HEK293T (cell line): Measurements from ENCODE around the gene RAVER2.

Experiments used
- ARNT ChIP-seq: fragments of 450-650 bp; IDR thresholded peaks from 2 replicates; pipeline ENCODE4 v1.6.1; 2017; ENCODE audit warnings: mild to moderate bottlenecking
- ELF4 ChIP-seq: fragments of 450-650 bp; IDR thresholded peaks from 2 replicates; pipeline ENCODE4 v1.6.1; 2017; ENCODE audit warnings: antibody characterized with exemption
- FOXM1 ChIP-seq: fragments of 450-650 bp; IDR thresholded peaks from 2 replicates; pipeline ENCODE4 v1.6.1; 2017; ENCODE audit warnings: mild to moderate bottlenecking, borderline replicate concordance
- L3MBTL2 ChIP-seq: fragments of 450-650 bp; conservative IDR thresholded peaks from 2 replicates; pipeline ENCODE4 v1.6.1; 2016; ENCODE audit warnings: mild to moderate bottlenecking
- SP1 ChIP-seq: fragments of 450-650 bp; IDR thresholded peaks from 2 replicates; pipeline ENCODE4 v1.6.1; 2017
- SUZ12 ChIP-seq: fragments of 450-650 bp; IDR thresholded peaks from 2 replicates; pipeline ENCODE4 v1.6.1; 2016; ENCODE audit warnings: mild to moderate bottlenecking

GRCh38 chr1:64766429-64766828 lies 21.6 kb downstream of the RAVER2 start:
- TF ChIP-seq ELF4 (no peak), ARNT (no peak), SUZ12 (no peak), L3MBTL2 (no peak), SP1 (no peak), FOXM1 (no peak)
